GM19324 (cell line): ENCODE measurements around the gene ADGRF1.

ENCODE experiments used
- ATAC-seq: cut with Tn5 transposase; IDR thresholded peaks from one replicate; pipeline ENCODE4 v1.9.1; 2021; ENCODE audit warnings: mild to moderate bottlenecking, moderate library complexity; ENCODE audit not compliant: unreplicated experiment, low FRiP score

ADGRF1 gene

GRCh38 chr6:46989398-46989797, 52.7 kb downstream of the ADGRF1 start:
- no peak for ATAC-seq

GRCh38 chr6:46985943-46986342, 56.2 kb downstream of the ADGRF1 start:
- no peak for ATAC-seq

- ATAC-seq: no peak
Observed at GRCh38 chr6:46983007-46983411, 59.1 kb downstream of the ADGRF1 start.

- ATAC-seq: no peak
Observed at GRCh38 chr6:46979206-46979605, 62.9 kb downstream of the ADGRF1 start.

DNA sequence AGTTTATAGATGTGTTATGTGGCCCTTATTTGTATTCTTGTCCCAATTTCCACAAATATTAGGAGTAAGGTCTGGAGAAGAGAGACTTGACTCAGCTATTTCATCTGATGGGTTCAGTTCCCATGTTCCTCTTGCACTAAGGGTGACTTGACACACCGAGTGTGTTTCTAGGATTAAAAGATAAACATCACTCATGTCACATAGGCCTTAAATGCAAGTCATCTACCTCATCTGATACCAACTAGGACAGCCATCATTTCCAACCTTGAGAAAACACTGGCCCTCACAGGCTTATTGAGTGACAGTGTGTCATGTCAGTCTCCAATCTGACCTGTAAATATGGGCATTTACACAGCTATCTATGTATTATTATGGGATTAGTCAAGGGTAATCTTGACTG, 67.3 kb downstream of the ADGRF1 start:
- ATAC-seq: no peak

- no peak for ATAC-seq
Observed at GRCh38 chr6:46973029-46973428, 69.1 kb downstream of the ADGRF1 start.

DNA sequence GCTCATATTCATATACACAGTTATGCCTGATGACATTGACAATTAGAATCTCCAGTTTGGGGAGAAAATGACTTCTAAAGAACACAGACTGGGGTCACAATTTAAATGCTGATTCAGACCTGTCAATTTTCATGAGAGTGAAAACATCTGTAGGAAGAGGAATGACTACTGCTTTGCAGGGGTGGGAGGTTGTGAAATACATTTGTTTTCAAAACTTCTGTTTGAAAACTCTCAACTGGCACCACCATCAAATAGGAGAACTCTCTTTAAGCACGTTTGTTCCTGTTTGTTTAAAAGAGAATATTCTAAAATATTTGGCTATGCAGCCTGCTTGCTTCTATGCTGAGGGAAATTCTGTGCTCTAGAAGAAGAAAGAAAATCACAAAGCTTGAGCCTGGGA, 69.6 kb downstream of the ADGRF1 start:
- ATAC-seq: no peak

- no peak for ATAC-seq
Observed at GRCh38 chr6:46969206-46969605, 72.9 kb downstream of the ADGRF1 start.

- no peak for ATAC-seq
Observed at GRCh38 chr6:46967826-46968349, 74.2 kb downstream of the ADGRF1 start.

GRCh38 chr6:46964716-46965519, 77.2 kb downstream of the ADGRF1 start:
- no peak for ATAC-seq

- no peak for ATAC-seq
Observed at GRCh38 chr6:46963626-46964025, 78.5 kb downstream of the ADGRF1 start.

GRCh38 chr6:46963039-46963438, 79.1 kb downstream of the ADGRF1 start:
- ATAC-seq: no peak

DNA sequence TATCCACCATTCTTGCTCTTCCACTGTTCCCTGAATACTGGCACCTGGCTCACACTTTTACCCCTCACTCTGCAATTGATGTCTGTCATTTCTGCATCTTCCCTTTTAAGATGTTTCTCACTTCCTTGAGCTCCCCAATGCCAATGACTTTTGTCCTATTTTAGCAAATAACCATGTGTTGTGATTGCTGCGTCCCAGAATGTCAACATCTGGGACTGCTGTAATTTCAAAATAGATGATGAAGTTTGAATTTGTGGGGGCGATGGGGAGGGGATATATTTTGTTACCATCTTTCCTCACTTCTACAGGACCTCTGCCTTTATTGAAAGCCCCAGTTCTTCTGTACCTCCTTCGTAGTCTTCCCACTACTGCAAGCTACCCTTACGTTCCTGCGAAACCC, 80.4 kb downstream of the ADGRF1 start:
- ATAC-seq: no peak

- ATAC-seq: no peak
Observed at GRCh38 chr6:46961232-46961631, 80.9 kb downstream of the ADGRF1 start.

DNA sequence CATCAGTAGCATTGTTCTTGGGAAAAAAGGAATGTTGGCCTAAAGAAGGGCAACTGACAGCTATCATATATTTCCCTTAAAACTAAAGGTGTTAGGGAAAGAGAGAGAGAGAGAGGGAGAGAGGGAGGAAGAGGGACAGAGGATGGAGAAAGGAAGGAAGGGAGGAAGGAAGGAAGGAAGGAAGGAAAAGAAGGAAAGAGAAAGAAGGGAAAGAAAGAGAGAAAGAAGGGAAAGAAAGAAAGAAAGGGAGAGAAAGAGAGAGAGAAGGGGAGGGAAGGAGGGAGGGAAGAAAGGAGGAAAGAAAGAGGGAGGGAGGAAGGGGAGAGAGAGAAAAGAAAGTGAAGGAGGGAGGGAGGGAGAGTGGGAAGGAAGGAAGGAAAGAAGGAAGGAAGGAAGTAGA, 82.7 kb downstream of the ADGRF1 start:
- no peak for ATAC-seq

GRCh38 chr6:46956409-46956808, 85.7 kb downstream of the ADGRF1 start:
- ATAC-seq: no peak

DNA sequence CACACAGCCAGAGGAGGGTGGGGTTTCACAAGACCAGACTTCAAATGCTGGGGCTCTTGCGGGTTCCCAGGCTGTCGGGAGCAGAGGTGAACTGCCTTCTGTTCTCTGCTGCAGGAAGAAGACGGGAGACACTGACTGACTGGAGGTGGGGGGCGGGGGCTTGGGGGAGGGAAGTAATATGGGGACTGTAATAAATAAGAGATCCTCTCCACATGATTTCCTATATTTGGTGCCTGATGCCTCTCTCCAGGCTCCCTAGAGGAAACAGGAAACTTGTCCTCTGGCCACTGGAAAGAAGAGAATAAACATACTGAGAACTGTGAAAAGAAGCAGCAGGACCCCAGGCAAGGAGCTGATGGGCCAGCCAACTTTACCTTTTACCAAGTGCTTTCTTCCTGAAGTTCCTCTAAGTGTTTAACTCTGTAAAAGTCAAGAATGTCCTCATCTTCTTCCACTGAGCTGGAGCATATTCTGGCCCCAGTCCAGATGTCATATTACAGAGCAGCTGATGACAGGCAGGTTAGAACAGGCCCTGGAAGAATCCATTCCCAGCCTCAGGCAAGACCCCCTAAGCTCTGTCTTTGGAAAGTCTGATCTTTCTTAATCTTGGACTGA, 87.2 kb downstream of the ADGRF1 start:
- ATAC-seq: no peak

DNA sequence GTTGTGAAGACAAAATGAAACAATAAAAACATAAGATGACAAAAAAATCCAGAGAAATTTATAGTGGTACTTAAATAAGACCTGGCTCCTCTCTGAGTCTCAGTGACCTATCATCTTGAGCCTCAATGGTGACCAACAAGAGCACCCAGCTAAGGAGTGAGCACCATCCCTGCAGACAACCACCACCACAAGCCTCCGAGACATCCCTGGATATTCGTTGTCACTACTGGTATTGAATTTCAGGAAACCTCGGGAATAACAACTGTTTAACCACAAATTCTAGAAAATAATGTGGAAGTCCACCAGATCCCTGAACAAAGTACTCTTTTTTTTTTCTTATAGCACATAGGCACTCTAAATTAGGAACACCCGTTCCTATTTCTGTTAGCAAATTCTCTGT, 88.2 kb downstream of the ADGRF1 start:
- ATAC-seq: no peak

- no peak for ATAC-seq
Observed at GRCh38 chr6:46949632-46950280, 92.4 kb downstream of the ADGRF1 start.

GRCh38 chr6:46948699-46949098, 93.4 kb downstream of the ADGRF1 start:
- no peak for ATAC-seq
